ENCODE data around the gene ACACB.

GRCh38 chr12:109289551-109289950 is 173.2 kb downstream of the ACACB start:
- no peak for TF ChIP-seq CTCF (IDR thresholded peaks at IDR 0.05; ENCODE audit: poor library complexity, severe bottlenecking)
- no peak for TF ChIP-seq MXI1 (conservative IDR thresholded peaks at IDR 0.05; ENCODE audit: poor library complexity, severe bottlenecking)
- no peak for TF ChIP-seq EZH2 (IDR thresholded peaks at IDR 0.05; ENCODE audit: borderline replicate concordance, insufficient read depth, low read length, poor library complexity, severe bottlenecking)
- no peak for TF ChIP-seq REST (IDR thresholded peaks at IDR 0.05; ENCODE audit: borderline replicate concordance)
- no peak for TF ChIP-seq SMC3 (conservative IDR thresholded peaks at IDR 0.05; ENCODE audit: poor library complexity)
- TF ChIP-seq POLR2AphosphoS5 (IDR thresholded peaks at IDR 0.05): no peak
- no peak for TF ChIP-seq TAF1 (IDR thresholded peaks at IDR 0.05; ENCODE audit: low read depth)
- no peak for TF ChIP-seq EP300 (conservative IDR thresholded peaks at IDR 0.05; ENCODE audit: poor library complexity, severe bottlenecking)

All from neural cell (in vitro differentiated cells).